ENCODE data around the gene CHD5. TPM values are rescaled to one million over a fixed set of nuclear protein-coding genes. Genes with fewer than 3 reads are reported as not detected.

CHD5 gene
- polyA plus RNA-seq, 3 donors: 0.07 TPM; not detected in 2

DNA sequence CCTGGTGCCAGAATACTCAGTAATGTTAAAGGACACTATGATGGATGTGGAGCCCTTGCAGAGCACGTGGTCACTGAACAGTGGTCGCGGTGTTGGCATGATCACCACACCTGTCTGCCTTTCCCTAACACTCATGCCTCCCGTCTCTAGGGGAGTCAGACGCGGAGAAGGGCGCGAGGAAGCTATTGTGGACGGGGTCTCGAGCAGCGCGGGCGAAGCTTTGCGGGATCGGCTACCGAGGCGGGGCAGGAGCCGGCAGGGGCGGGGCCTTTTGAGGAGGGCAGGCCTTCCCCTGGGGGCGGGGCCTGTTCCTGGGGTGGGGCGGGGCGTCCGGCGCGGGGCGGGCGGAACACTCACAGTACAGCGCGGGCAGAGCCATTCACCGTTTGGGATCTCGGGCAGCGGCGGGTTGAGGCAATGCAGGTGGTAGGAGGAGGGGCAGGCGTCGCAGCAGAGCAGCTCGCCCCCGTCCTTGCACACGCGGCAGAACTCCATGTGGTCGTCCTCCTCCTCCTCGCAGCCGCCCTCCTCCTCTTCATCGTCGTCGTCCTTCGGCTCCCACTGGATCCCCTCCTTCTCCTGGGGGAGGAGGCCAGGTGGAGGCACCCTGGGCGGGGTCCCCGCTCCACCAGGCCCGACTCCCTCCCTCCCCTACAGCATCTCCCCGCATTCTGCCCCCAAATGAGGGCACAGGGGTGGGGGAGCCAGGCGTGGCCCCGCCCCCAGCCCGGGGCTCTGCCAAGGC, 31.5 kb downstream of the CHD5 start:
- peak overlapping the region; percentile 66 for H3K4me2 ChIP-seq (replicated peaks; ENCODE audit: extremely low read depth, low read length, poor library complexity, severe bottlenecking)
- Mint-ChIP-seq H3K4me1 (peaks cover 10% of the 10 kb centered on the region), H3K9me3 (peaks cover 0 to 3% (median 0%) of the 10 kb centered on the region in 7 donors), H3K36me3 (no peaks in the 10 kb centered on the region), H3K27me3 (ENCODE audit: low read depth in 3 of 3) (peaks cover 0 to 20% (median 12%) of the 10 kb centered on the region in 3 donors), H3K4me3 (peak overlapping the region; percentile 59 to 84), H3K27ac (no peak overlapping the region)
- H3K4me1 ChIP-seq (ENCODE audit: control insufficient read depth in 1 of 2, insufficient read depth in 2 of 2, low read length in 2 of 2): peaks cover 5 to 13% of the 10 kb centered on the region in 2 donors
- H3K9me3 ChIP-seq (replicated peaks in 1 of 2; ENCODE audit: control insufficient read depth in 1 of 2, insufficient read depth in 1 of 2, low read length in 2 of 2): no peaks in the 10 kb centered on the region
- DNase-seq: peak; percentile 43 to 55 (median 49)
- H2AFZ ChIP-seq (ENCODE audit: insufficient read depth, low read depth, low read length, poor library complexity, severe bottlenecking): peak overlapping the region; percentile 46
- H3K79me2 ChIP-seq (ENCODE audit: insufficient read depth, low read length): no peaks in the 10 kb centered on the region
- H3K4me3 ChIP-seq (replicated peaks in 1 of 3; ENCODE audit: low read depth in 2 of 3, low read length in 3 of 3): peak overlapping the region in 2 of 3 experiments; percentile 12 to 39
- no peak overlapping the region for H3K27ac ChIP-seq (ENCODE audit: low read depth in 1 of 2, low read length in 2 of 2)
- no peaks in the 10 kb centered on the region for H4K20me1 ChIP-seq (ENCODE audit: insufficient read depth, low read length)
- TF ChIP-seq, protein P1, sequence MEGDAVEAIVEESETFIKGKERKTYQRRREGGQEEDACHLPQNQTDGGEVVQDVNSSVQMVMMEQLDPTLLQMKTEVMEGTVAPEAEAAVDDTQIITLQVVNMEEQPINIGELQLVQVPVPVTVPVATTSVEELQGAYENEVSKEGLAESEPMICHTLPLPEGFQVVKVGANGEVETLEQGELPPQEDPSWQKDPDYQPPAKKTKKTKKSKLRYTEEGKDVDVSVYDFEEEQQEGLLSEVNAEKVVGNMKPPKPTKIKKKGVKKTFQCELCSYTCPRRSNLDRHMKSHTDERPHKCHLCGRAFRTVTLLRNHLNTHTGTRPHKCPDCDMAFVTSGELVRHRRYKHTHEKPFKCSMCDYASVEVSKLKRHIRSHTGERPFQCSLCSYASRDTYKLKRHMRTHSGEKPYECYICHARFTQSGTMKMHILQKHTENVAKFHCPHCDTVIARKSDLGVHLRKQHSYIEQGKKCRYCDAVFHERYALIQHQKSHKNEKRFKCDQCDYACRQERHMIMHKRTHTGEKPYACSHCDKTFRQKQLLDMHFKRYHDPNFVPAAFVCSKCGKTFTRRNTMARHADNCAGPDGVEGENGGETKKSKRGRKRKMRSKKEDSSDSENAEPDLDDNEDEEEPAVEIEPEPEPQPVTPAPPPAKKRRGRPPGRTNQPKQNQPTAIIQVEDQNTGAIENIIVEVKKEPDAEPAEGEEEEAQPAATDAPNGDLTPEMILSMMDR (IDR thresholded peaks at IDR 0.05): no peak
- intact Hi-C loops (cut with micrococcal nuclease): no loop called here
- WGBS (ENCODE audit: insufficient coverage): 5% methylated on average over 28 of the region's 53 CpGs
- no peaks in the 10 kb centered on the region for H3K36me3 ChIP-seq (replicated peaks in 1 of 2; ENCODE audit: control insufficient read depth in 1 of 2, insufficient read depth in 2 of 2, low read length in 2 of 2)
- H3K9ac ChIP-seq (ENCODE audit: insufficient read depth, low read length, poor library complexity, severe bottlenecking): no peak overlapping the region
- H3K27me3 ChIP-seq (ENCODE audit: control insufficient read depth in 2 of 2, insufficient read depth in 2 of 2, low read length in 2 of 2): peaks cover 0 to 10% of the 10 kb centered on the region in 2 donors

DNA sequence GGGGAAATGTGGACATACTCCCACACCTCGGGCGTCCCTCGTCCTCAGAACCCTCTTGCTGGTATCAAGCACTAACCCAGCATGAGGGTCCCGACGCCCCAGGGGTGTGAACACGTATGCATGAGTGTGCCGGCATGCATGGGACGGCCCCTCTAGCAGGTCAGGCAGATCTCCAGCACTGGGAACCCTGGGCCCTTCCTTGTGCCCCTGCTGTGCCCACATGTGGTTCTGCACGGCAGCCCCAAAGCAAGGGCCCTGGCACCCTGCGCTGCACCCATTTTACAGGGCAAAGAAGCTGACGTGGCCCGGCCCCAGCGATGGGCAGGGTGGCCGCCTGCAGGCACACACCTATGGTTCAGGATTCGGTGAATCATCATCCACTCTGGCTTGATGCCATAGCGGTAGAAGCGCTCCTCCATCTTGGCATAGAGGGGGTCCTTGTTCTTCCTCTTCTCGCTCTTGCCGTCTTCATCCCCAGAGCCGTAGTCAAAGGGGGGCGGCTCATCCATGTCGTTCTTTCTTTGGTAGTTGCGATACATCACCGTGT, 34.2 kb downstream of the CHD5 start:
- H3K27me3 ChIP-seq (ENCODE audit: control insufficient read depth in 2 of 2, insufficient read depth in 2 of 2, low read length in 2 of 2): peaks cover 0 to 10% of the 10 kb centered on the region in 2 donors
- intact Hi-C loops (cut with micrococcal nuclease): no loop called here
- no peak overlapping the region for H2AFZ ChIP-seq (ENCODE audit: insufficient read depth, low read depth, low read length, poor library complexity, severe bottlenecking)
- peaks cover 0 to 3% (median 0%) of the 10 kb centered on the region in 7 donors for H3K9me3 Mint-ChIP-seq
- no peaks in the 10 kb centered on the region for H3K79me2 ChIP-seq (ENCODE audit: insufficient read depth, low read length)
- H3K9me3 ChIP-seq (replicated peaks in 1 of 2; ENCODE audit: control insufficient read depth in 1 of 2, insufficient read depth in 1 of 2, low read length in 2 of 2): no peaks in the 10 kb centered on the region
- H3K9ac ChIP-seq (ENCODE audit: insufficient read depth, low read length, poor library complexity, severe bottlenecking): no peak overlapping the region
- H3K4me3 Mint-ChIP-seq: no peak overlapping the region
- no peak overlapping the region for H3K27ac ChIP-seq (ENCODE audit: low read depth in 1 of 2, low read length in 2 of 2)
- no peaks in the 10 kb centered on the region for H4K20me1 ChIP-seq (ENCODE audit: insufficient read depth, low read length)
- no peaks in the 10 kb centered on the region for H3K36me3 Mint-ChIP-seq
- TF ChIP-seq, protein P1 (IDR thresholded peaks at IDR 0.05): no peak
- no peak overlapping the region for H3K4me3 ChIP-seq (replicated peaks in 1 of 3; ENCODE audit: low read depth in 2 of 3, low read length in 3 of 3)
- peaks cover 6% of the 10 kb centered on the region for H3K4me1 Mint-ChIP-seq
- H3K27me3 Mint-ChIP-seq (ENCODE audit: low read depth in 3 of 3): peaks cover 2 to 16% (median 12%) of the 10 kb centered on the region in 3 donors
- 93% methylated on average over 19 of the region's 24 CpGs for WGBS (ENCODE audit: insufficient coverage)
- no peak overlapping the region for H3K27ac Mint-ChIP-seq
- peaks cover 5 to 13% of the 10 kb centered on the region in 2 donors for H3K4me1 ChIP-seq (ENCODE audit: control insufficient read depth in 1 of 2, insufficient read depth in 2 of 2, low read length in 2 of 2)
- DNase-seq: no peak
- H3K36me3 ChIP-seq (replicated peaks in 1 of 2; ENCODE audit: control insufficient read depth in 1 of 2, insufficient read depth in 2 of 2, low read length in 2 of 2): no peaks in the 10 kb centered on the region
- no peak overlapping the region for H3K4me2 ChIP-seq (replicated peaks; ENCODE audit: extremely low read depth, low read length, poor library complexity, severe bottlenecking)

Data from CD14-positive monocyte (primary cell).